KMS-11 (cell line): ENCODE measurements around the gene AKR1C1.
"Not testable (repeated sequence)": the region's sequence is repeated elsewhere in the genome, so short reads cannot be mapped to it uniquely, and the experiment has no call there.

ENCODE experiments used
- H2AFZ ChIP-seq: fragments of 200-600 bp; sonication (generic); 2 replicates; pipeline ENCODE4 v1.6.1; 2016; ENCODE audit warnings: antibody characterized with exemption, mixed run types, low read depth
- H3K27ac ChIP-seq: fragments of 200-600 bp; sonication (generic); 2 replicates; pipeline ENCODE4 v1.6.1; 2016; ENCODE audit warnings: mild to moderate bottlenecking, mixed run types
- H3K27me3 ChIP-seq: fragments of 200-600 bp; sonication (generic); 2 replicates; pipeline ENCODE4 v1.6.1; 2017; ENCODE audit warnings: mild to moderate bottlenecking, low read depth, mixed run types, moderate library complexity; ENCODE audit not compliant: insufficient read depth
- H3K36me3 ChIP-seq: fragments of 200-600 bp; sonication (generic); 2 replicates; pipeline ENCODE4 v1.6.1; 2017; ENCODE audit warnings: mild to moderate bottlenecking, mixed run types; ENCODE audit not compliant: insufficient read depth
- H3K4me1 ChIP-seq: fragments of 200-600 bp; sonication (generic); 2 replicates; pipeline ENCODE4 v1.6.1; 2016; ENCODE audit warnings: mild to moderate bottlenecking, low read depth, mixed run types; ENCODE audit not compliant: poor library complexity, severe bottlenecking
- H3K4me2 ChIP-seq: fragments of 200-600 bp; sonication (generic); 2 replicates; pipeline ENCODE4 v1.7.0; 2016; ENCODE audit warnings: mild to moderate bottlenecking, mixed run types
- H3K4me3 ChIP-seq: fragments of 200-600 bp; sonication (generic); IDR thresholded peaks from 2 replicates; pipeline ENCODE4 v1.6.1; 2017; ENCODE audit warnings: low read depth, low read length, mixed read lengths; ENCODE audit not compliant: insufficient read depth
- H3K79me2 ChIP-seq: fragments of 200-600 bp; sonication (generic); 2 replicates; pipeline ENCODE4 v1.6.1; 2016; ENCODE audit warnings: low read depth, mixed run types; ENCODE audit not compliant: insufficient read depth
- H3K9ac ChIP-seq: fragments of 200-600 bp; sonication (generic); 2 replicates; pipeline ENCODE4 v1.6.1; 2016; ENCODE audit warnings: mild to moderate bottlenecking, mixed run types
- H4K20me1 ChIP-seq: fragments of 200-600 bp; sonication (generic); 2 replicates; pipeline ENCODE4 v1.6.1; 2016; ENCODE audit warnings: mild to moderate bottlenecking, mixed run types; ENCODE audit not compliant: insufficient read depth
- CTCF ChIP-seq: fragments of 200-600 bp; sonication (generic); conservative IDR thresholded peaks from 2 replicates; pipeline ENCODE4 v1.6.1; 2017; ENCODE audit warnings: low read depth, mild to moderate bottlenecking, antibody characterized with exemption, low read length, moderate library complexity, mixed read lengths

The AKR1C1 gene

DNA sequence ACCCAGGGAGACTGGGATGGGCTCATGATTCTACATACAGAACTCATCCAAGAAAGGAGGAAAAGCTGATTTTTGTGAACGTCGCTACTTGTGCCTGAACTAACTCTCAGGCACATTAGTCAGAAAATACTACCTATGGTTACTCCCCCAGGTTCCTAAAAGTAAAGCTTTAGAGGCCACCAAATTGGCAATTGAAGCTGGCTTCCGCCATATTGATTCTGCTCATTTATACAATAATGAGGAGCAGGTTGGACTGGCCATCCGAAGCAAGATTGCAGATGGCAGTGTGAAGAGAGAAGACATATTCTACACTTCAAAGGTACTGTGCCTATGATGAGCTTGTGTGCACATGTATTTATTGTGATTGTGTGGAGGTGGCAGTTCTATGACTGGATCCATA lies 2.5 kb downstream of the AKR1C1 start:
- H3K79me2 ChIP-seq, H3K27me3 ChIP-seq, H3K4me3 ChIP-seq, H3K4me1 ChIP-seq, H2AFZ ChIP-seq, H4K20me1 ChIP-seq, H3K27ac ChIP-seq, H3K9ac ChIP-seq, H3K4me2 ChIP-seq, H3K36me3 ChIP-seq: not testable (repeated sequence)

- H3K79me2 ChIP-seq, H3K9ac ChIP-seq, H3K4me2 ChIP-seq, H3K27me3 ChIP-seq, H2AFZ ChIP-seq, H3K4me3 ChIP-seq, H3K4me1 ChIP-seq, H3K36me3 ChIP-seq, H4K20me1 ChIP-seq, H3K27ac ChIP-seq: not testable (repeated sequence)
Measured at GRCh38 chr10:4967189-4967588, 4.0 kb downstream of the AKR1C1 start.

DNA sequence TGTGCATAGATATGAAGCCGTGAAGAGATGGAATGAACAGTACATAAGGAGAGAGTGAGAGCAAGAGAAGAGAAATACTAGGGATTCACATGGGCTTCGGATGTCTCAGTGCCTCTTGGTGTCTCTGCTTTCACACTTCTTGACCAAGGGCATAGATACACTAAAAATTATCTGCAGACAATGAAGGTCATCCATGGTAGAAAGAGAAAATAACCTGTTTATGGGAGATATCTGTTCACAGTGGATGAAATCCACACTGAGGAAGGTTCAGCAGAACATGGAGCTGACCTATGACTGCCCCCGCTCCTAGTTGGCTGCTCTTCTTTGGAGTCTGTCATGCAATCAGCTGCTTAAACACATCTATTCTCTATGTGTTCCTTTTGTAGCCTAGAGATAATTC lies 6.1 kb downstream of the AKR1C1 start:
- not testable (repeated sequence) for H2AFZ ChIP-seq, H3K4me2 ChIP-seq, H3K9ac ChIP-seq, H3K27ac ChIP-seq, H3K27me3 ChIP-seq, H4K20me1 ChIP-seq, H3K4me1 ChIP-seq, H3K4me3 ChIP-seq, H3K79me2 ChIP-seq, H3K36me3 ChIP-seq

DNA sequence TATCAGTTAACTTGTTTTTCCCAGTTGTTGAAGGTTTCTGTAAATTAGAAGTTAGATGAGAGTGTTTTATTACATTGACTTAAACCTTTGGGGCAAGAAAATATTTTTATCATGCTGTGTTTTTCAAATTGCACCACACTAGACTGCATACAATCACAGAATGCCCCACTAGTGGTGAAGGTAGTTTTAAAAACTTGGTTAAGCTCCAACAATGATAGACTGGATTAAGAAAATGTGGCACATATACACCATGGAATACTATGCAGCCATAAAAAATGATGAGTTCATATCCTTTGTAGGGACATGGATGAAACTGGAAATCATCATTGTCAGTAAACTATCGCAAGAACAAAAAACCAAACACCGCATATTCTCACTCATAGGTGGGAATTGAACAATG lies 7.1 kb downstream of the AKR1C1 start:
- not testable (repeated sequence) for H3K27ac ChIP-seq, H3K4me1 ChIP-seq, H3K4me3 ChIP-seq, H2AFZ ChIP-seq, H4K20me1 ChIP-seq, H3K9ac ChIP-seq, H3K79me2 ChIP-seq, H3K27me3 ChIP-seq, H3K4me2 ChIP-seq, H3K36me3 ChIP-seq

GRCh38 chr10:4972369-4973142 lies 9.3 kb downstream of the AKR1C1 start:
- not testable (repeated sequence) for H3K36me3 ChIP-seq, H3K4me3 ChIP-seq, H3K79me2 ChIP-seq, H3K4me1 ChIP-seq, H2AFZ ChIP-seq, H4K20me1 ChIP-seq, H3K4me2 ChIP-seq, H3K27ac ChIP-seq, H3K9ac ChIP-seq, H3K27me3 ChIP-seq

GRCh38 chr10:4973294-4973693 lies 10.1 kb downstream of the AKR1C1 start:
- H3K4me2 ChIP-seq, H3K4me3 ChIP-seq, H3K36me3 ChIP-seq, H4K20me1 ChIP-seq, H3K4me1 ChIP-seq, H3K27me3 ChIP-seq, H3K27ac ChIP-seq, H3K9ac ChIP-seq, H2AFZ ChIP-seq, H3K79me2 ChIP-seq: not testable (repeated sequence)

DNA sequence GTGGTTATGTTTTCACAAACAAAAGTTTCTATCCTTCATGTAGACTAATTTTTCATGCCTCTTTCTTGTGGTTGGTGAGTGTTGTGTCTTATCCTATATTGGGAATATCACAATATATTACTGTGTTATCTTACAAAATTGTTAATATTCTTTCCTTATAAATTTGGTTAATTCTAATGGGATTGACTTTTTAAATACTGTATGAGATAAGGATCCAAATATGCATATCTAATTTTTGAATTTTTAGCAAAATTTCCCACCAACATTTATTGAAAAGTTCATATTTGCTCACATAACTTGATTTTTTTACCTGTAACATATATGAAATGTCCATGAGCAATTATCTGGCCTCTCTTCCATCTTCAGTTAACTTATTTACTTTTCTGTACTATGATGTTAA lies 11.2 kb downstream of the AKR1C1 start:
- not testable (repeated sequence) for H4K20me1 ChIP-seq, H3K36me3 ChIP-seq, H3K4me3 ChIP-seq

DNA sequence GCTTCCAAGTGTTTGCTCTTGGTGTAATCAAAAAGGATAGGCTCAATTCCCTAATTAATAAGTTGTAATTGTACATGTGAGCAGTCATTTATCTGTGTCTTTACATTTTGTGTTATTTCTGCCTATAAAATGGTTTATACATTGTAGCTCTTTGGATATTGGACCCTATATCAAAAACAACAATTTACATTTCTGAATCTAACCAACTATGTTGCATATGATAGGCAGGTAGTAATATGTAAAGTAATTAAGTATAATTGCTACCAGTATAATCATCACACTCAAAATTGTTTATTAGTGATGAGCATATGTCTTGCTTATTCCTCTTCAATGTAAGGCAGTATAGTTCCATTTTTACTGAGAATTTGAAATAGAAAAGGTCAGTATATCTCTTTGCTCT lies 13.8 kb downstream of the AKR1C1 start:
- Histone ChIP-seq H4K20me1 (no peaks in the 10 kb centered on the region), H3K79me2 (no peaks in the 10 kb centered on the region), H3K27ac (no peak overlapping the region), H3K4me1 (no peaks in the 10 kb centered on the region), H3K9ac (no peak overlapping the region), H2AFZ (no peak overlapping the region), H3K36me3 (no peaks in the 10 kb centered on the region), H3K27me3 (no peaks in the 10 kb centered on the region), H3K4me3 (no peak overlapping the region), H3K4me2 (no peak overlapping the region)
- TF ChIP-seq CTCF = no peak

More for the DNA sequence above, 11.2 kb downstream of the AKR1C1 start:
- H3K79me2 ChIP-seq, H3K4me1 ChIP-seq, H3K27me3 ChIP-seq, H3K27ac ChIP-seq, H3K4me2 ChIP-seq, H2AFZ ChIP-seq, H3K9ac ChIP-seq: not testable (repeated sequence)
